Adipose tissue (tissue), 3 donors: ENCODE data around the gene CNEP1R1. TPM values are rescaled to one million over a fixed set of nuclear protein-coding genes. Genes with fewer than 3 reads are reported as not detected.

Experiments used
- H3K27ac ChIP-seq: one replicate; pipeline ENCODE4 v1.5.1; 2013; ENCODE audit warnings: low read depth, low read length
- WGBS, 3 donors: extraction: QIAGEN DNeasy Blood & Tissue Kit; methylation state at CpG; one replicate each; pipeline ENCODE4 v1.1.7; 2013; 5-methylcytosine and 5-hydroxymethylcytosine counted together
- polyA plus RNA-seq, 3 donors: library from polyadenylated mRNA; stranded (reverse); fragments of 200-250 nt; gene quantifications; one replicate each; pipeline ENCODE4 v1.2.3, GENCODE V29; 2013
- donor health status: healthy with polysubstance abuse.
- donor health status: Bipolar disorder and iron deficiency.
- donor health status: healthy.

Gene CNEP1R1
- polyA plus RNA-seq, result 10 to 100 TPM in 1 of 3 donors, 1 to 10 TPM in 2; 3.5 to 14.2 (median 7.0) TPM

GRCh38 chr16:50024684-50025536 lies at the start of gene CNEP1R1:
Gene CNEP1R1, plus strand, starts transcription at chr16:50025225. Its CDS starts 91 bp downstream, at chr16:50025316.
- H3K27ac ChIP-seq, result no peak within 1 kb of the TSS
- WGBS, 3 donors, result 0 to 1% (median 0%) methylated on average over 57 to 65 of the region's 65 CpGs

- no peak overlapping the region for H3K27ac ChIP-seq
Measured at GRCh38 chr16:49977427-49977826, 47.6 kb upstream of the CNEP1R1 start.

- 89 to 92% (median 91%) methylated on average over 6 of the region's 6 CpGs for WGBS, 3 donors
- no peak overlapping the region for H3K27ac ChIP-seq
Measured at GRCh38 chr16:49978569-49979326, 46.3 kb upstream of the CNEP1R1 start.

DNA sequence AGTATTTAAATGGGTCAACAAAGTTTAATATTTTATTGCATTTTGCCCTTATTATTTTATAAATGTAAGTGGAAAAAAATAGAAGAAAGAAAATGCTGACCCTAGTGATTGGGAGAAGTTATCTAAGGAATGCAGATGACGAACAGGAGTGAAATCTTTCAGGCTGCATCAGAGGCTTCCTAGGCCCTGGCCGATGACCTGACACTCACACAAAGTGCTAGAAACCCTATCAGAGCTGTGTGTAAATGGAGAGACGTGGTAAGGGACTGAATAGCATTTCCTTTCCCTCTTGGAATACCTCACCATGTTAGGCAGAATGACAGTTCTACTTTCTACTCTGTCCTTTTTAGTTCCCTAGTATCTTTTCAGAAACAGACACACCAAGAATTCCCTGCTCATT lies 44.9 kb upstream of the CNEP1R1 start:
- 67 to 75% (median 70%) methylated on average over 3 of the region's 3 CpGs for WGBS, 3 donors

GRCh38 chr16:49986351-49987124 lies 38.5 kb upstream of the CNEP1R1 start:
- H3K27ac ChIP-seq, result no peak overlapping the region
- 83 to 86% (median 86%) methylated on average over 17 of the region's 17 CpGs for WGBS, 3 donors

More for the DNA sequence above, 44.9 kb upstream of the CNEP1R1 start:
- no peak overlapping the region for H3K27ac ChIP-seq

- WGBS, 3 donors, result 85 to 91% (median 87%) methylated on average over 5 of the region's 5 CpGs
- no peak overlapping the region for H3K27ac ChIP-seq
Measured at GRCh38 chr16:49987381-49987780, 37.6 kb upstream of the CNEP1R1 start.

DNA sequence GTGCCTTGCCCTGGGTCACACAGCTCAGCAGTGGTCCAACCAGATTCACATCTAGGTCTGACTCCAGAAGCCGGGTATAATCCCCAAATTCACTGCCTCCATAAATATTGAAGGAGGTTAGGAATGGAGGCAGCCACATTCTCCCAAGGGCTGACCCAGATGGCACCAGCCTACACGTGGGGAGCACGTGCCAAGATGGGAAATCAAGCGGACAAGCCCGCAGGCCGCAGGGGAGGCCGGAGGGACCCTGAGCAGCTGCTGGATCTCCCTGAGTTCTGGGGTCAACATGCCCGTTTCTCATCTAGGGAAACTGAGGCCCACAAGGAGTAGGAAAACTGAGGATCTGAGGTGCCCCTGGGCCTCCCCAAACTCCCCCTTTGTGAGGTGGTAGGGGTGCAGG lies 32.2 kb upstream of the CNEP1R1 start:
- H3K27ac ChIP-seq, result no peak overlapping the region
- 85 to 93% (median 90%) methylated on average over 8 of the region's 8 CpGs for WGBS, 3 donors

- H3K27ac ChIP-seq, result no peak overlapping the region
- WGBS, 3 donors, result 91 to 100% (median 93%) methylated on average over 1 of the region's 1 CpG
Measured at GRCh38 chr16:49993579-49993978, 31.4 kb upstream of the CNEP1R1 start.

GRCh38 chr16:49994006-49994405 lies 31.0 kb upstream of the CNEP1R1 start:
- 27 to 57% (median 39%) methylated on average over 1 of the region's 1 CpG for WGBS, 3 donors
- no peak overlapping the region for H3K27ac ChIP-seq

DNA sequence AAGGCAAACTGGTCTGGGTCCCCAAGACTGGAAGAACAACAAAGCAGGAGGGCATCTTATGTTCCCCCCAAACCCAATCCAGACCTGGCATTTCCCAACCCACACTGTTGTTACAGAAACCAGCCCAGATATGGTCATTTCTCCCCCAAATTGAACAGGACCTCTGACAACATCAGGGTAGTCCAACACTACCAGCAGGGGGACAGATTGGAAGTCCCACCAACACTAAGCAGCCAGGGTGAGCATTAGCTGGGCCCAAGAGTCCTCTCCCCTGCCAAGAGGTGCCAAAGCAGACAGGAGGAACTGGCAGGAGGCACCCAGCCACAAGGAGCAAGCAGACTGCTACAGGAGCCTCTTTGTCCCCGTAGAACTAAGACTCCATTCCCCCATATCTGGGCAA lies 29.3 kb upstream of the CNEP1R1 start:
- H3K27ac ChIP-seq, result no peak overlapping the region
- WGBS, 3 donors, result 50 to 68% (median 60%) methylated on average over 1 of the region's 1 CpG

GRCh38 chr16:49997721-49998251 lies 27.2 kb upstream of the CNEP1R1 start:
- no peak overlapping the region for H3K27ac ChIP-seq
- 77 to 88% (median 83%) methylated on average over 4 of the region's 4 CpGs for WGBS, 3 donors

DNA sequence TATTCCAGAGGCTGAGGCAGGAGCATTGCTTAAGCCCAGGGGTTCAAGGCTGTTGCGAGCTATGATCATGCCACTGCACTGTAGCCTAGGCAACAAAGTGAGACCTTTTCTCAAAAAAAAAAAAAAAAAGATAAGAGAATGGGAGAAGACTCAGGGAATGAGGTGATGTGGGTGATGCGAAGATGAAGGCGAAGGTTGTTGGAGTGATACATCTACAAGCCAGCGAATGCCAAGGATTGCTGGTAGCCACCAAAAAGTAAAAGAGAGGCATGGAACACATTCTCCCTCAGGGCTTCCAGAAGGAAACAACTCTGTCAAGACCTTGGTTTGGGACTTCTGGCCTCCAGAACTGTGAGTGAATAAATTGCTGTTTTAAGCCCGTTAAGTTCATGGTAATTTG lies 26.0 kb upstream of the CNEP1R1 start:
- WGBS, 3 donors, result 89 to 94% (median 93%) methylated on average over 5 of the region's 5 CpGs

DNA sequence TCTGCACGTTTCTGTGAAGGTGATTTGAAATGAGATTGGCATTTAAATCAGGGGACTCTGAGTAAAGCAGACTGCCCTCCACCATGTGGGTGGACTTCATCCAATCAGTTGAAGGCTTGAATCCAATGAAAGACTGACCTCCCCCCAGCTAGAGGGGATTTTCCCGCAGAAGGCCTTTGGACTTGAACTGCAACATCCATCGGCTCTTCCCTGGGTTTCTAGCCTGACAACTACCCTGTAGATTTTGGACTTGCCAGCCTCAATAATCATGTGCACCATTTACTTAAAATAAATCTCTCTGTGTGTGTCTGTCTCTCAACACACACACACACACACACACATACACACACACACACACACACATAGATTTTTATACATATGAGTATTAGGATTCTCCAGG lies 23.9 kb upstream of the CNEP1R1 start:
- WGBS, 3 donors, result 68 to 85% (median 79%) methylated on average over 3 of the region's 3 CpGs
- H3K27ac ChIP-seq, result no peak overlapping the region

More for the DNA sequence above, 26.0 kb upstream of the CNEP1R1 start:
- no peak overlapping the region for H3K27ac ChIP-seq

- no peak overlapping the region for H3K27ac ChIP-seq
- 63 to 78% (median 77%) methylated on average over 1 of the region's 1 CpG for WGBS, 3 donors
Measured at GRCh38 chr16:50002190-50002589, 22.8 kb upstream of the CNEP1R1 start.

DNA sequence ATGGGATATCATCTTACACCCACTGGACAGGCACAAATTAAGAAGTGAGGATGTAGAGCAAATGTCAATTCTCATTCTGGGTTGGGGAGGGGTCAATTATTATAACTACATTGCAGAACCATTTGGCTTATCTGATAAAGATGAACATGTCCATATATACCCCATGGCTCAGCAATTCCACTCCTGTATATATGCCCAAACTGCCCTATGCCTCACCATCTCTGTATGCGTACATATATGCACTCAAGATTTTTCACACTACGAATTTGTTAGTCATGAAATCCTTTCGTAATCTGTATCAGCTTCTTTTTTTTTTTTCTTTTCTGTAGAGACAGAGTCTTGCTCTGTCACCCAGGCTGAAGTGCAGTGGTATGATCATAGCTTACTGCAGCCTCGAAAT lies 20.8 kb upstream of the CNEP1R1 start:
- 74 to 84% (median 78%) methylated on average over 4 of the region's 4 CpGs for WGBS, 3 donors
- H3K27ac ChIP-seq, result no peak overlapping the region

- 64 to 91% (median 80%) methylated on average over 2 of the region's 2 CpGs for WGBS, 3 donors
- H3K27ac ChIP-seq, result no peak overlapping the region
Measured at GRCh38 chr16:50006964-50007363, 18.1 kb upstream of the CNEP1R1 start.

- WGBS, 3 donors, result 94 to 99% (median 97%) methylated on average over 1 of the region's 1 CpG
- H3K27ac ChIP-seq, result no peak overlapping the region
Measured at GRCh38 chr16:50007744-50008143, 17.3 kb upstream of the CNEP1R1 start.

- 85 to 92% (median 87%) methylated on average over 2 of the region's 2 CpGs for WGBS, 3 donors
- H3K27ac ChIP-seq, result no peak overlapping the region
Measured at GRCh38 chr16:50010212-50010611, 14.8 kb upstream of the CNEP1R1 start.
